Measurements from ENCODE around the gene SCD5. TPM values are rescaled to one million over a fixed set of nuclear protein-coding genes. Genes with fewer than 3 reads are reported as not detected.

SCD5 gene
- total and polyA plus RNA-seq, 2 of the 13 experiments (the other 11 are each of a cell fraction or from before 2014, with no cell fraction given): not detected

DNA sequence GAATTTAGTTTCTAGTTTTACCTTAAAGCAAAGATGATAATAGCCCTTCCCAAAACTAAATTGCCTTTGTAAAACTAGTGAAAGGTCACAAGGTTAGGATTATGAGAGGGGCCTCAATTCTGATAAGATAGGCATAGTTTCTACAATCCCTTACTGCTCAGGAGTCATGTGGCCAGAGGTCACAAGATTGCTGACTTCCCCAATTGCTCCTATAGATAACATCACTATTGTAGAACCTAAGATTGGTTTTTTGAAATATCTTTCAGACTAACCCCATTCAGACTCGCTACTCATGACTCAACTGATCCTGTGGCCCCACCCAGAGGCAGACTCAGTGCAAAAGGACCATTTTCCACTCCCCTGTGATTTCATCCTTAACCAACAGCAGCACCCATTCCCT, 70.3 kb downstream of the SCD5 start (continued):
- TF ChIP-seq PRPF4 (IDR thresholded peaks at IDR 0.05; ENCODE audit: low read depth, low read length, poor library complexity, severe bottlenecking) (no peak), SKIL (CRISPR knock-in tag; IDR thresholded peaks at IDR 0.05; ENCODE audit: borderline replicate concordance) (no peak), TFAP4 (IDR thresholded peaks at IDR 0.05; ENCODE audit: borderline replicate concordance, low read depth) (no peak), KMT2A (CRISPR knock-in tag; IDR thresholded peaks at IDR 0.05) (no peak), ZNF547 (CRISPR knock-in tag; IDR thresholded peaks at IDR 0.05) (no peak), NFE2L1 (CRISPR knock-in tag; IDR thresholded peaks at IDR 0.05; ENCODE audit: borderline replicate concordance) (no peak)

GRCh38 chr4:82726596-82726995, 72.0 kb downstream of the SCD5 start:
- no peaks in the 10 kb centered on the region for H3K79me2 ChIP-seq (ENCODE audit: insufficient read depth, low read length)
- TF ChIP-seq RFXANK (CRISPR knock-in tag; IDR thresholded peaks at IDR 0.05): no peak
- TF ChIP-seq ZNF841 (CRISPR knock-in tag; IDR thresholded peaks at IDR 0.05; ENCODE audit: borderline replicate concordance): no peak
- no peak for TF ChIP-seq ZNF317 (CRISPR knock-in tag; IDR thresholded peaks at IDR 0.05)
- TF ChIP-seq, protein P1, sequence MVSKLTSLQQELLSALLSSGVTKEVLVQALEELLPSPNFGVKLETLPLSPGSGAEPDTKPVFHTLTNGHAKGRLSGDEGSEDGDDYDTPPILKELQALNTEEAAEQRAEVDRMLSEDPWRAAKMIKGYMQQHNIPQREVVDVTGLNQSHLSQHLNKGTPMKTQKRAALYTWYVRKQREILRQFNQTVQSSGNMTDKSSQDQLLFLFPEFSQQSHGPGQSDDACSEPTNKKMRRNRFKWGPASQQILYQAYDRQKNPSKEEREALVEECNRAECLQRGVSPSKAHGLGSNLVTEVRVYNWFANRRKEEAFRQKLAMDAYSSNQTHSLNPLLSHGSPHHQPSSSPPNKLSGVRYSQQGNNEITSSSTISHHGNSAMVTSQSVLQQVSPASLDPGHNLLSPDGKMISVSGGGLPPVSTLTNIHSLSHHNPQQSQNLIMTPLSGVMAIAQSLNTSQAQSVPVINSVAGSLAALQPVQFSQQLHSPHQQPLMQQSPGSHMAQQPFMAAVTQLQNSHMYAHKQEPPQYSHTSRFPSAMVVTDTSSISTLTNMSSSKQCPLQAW (CRISPR knock-in tag; IDR thresholded peaks at IDR 0.05): no peak
- 26% methylated on average over 5 of the region's 5 CpGs for WGBS (ENCODE audit: low lambda C conversion rate)
- no peak overlapping the region for H3K4me2 ChIP-seq (ENCODE audit: low read depth, low read length)
- no peak overlapping the region for H3K9ac ChIP-seq (ENCODE audit: insufficient read depth, low read depth, low read length)
- H3K27me3 ChIP-seq (ENCODE audit: control insufficient read depth in 1 of 2, insufficient read depth in 2 of 2, low read length in 2 of 2): peaks cover 2 to 4% of the 10 kb centered on the region in 2 experiments; a peak in 3 of 5 replicates
- H2AFZ ChIP-seq (ENCODE audit: low read length): no peak overlapping the region
- no peaks in the 10 kb centered on the region for H4K20me1 ChIP-seq (ENCODE audit: insufficient read depth, low read length)
- H3K27ac ChIP-seq (ENCODE audit: extremely low read length, insufficient read depth, low read length): no peak overlapping the region
- no TSS peak for BruUV-seq (replicated peaks)
- no peak overlapping the region for H3K4me3 ChIP-seq (replicated peaks in 1 of 3; ENCODE audit: insufficient read depth in 1 of 3, low read depth in 2 of 3, low read length in 3 of 3)
- in situ Hi-C loops (cut with HindIII; ENCODE audit: extremely low pct_ligation_motif_present, low pct_unique_long_range_greater_than_20kb): no loop called here
- FAIRE-seq (no peak), DNase-seq (ENCODE audit: low spot score) (no peak), ATAC-seq (no peak)
- no peaks in the 10 kb centered on the region; the same call in 1 of the 2 replicates for H3K9me3 ChIP-seq (ENCODE audit: low read length)
- ChIA-PET POLR2A (no interaction called here), CTCF (ENCODE audit: low intra/inter-chr PET ratio, low total read pairs) (no interaction called here)
- H3K4me1 ChIP-seq (ENCODE audit: insufficient read depth, low read length): no peaks in the 10 kb centered on the region
- intact Hi-C loops (cut with micrococcal nuclease; ENCODE audit: unreplicated experiment): no loop called here
- no peaks in the 10 kb centered on the region for H3K36me3 ChIP-seq (replicated peaks in 1 of 2; ENCODE audit: control insufficient read depth in 1 of 2, insufficient read depth in 2 of 2, low read length in 2 of 2)
